CD14-positive monocyte (primary cell): ENCODE results near the gene OPN4. TPM values are rescaled to one million over a fixed set of nuclear protein-coding genes. Genes with fewer than 3 reads are reported as not detected.

Experiments
- DNase-seq, 3 donors: peaks; one replicate each; pipeline ENCODE4 v3.0.0-alpha.2; 2011 to 2022
- H2AFZ ChIP-seq: 2 replicates; pipeline ENCODE4 v1.6.0; 2012; ENCODE audit warnings: mild to moderate bottlenecking, low read depth, low read length, inconsistent platforms; ENCODE audit not compliant: insufficient read depth, poor library complexity, severe bottlenecking
- H3K27ac ChIP-seq, 2 donors: 1 replicate in 1 of 2; 2 replicates in 1 of 2; pipeline ENCODE4 v1.5.1; 2012 to 2013; ENCODE audit warnings: low read length in 2 of 2, control low read depth in 1 of 2, inconsistent platforms in 1 of 2, low read depth in 1 of 2, mild to moderate bottlenecking in 1 of 2
- H3K27me3 ChIP-seq, 2 donors: one replicate each; pipeline versions ENCODE4 v1.6.0 to v1.6.1; 2011 to 2013; ENCODE audit warnings: low read length in 2 of 2; ENCODE audit not compliant: control insufficient read depth in 2 of 2, insufficient read depth in 2 of 2
- H3K36me3 ChIP-seq, 2 donors: replicated peaks in 1 of 2; 1 replicate in 1 of 2; 2 replicates in 1 of 2; pipeline versions ENCODE4 v1.5.1 to v1.6.1; 2012 to 2013; ENCODE audit warnings: low read length in 2 of 2, control low read depth in 1 of 2, inconsistent platforms in 1 of 2, mild to moderate bottlenecking in 1 of 2; ENCODE audit not compliant: insufficient read depth in 2 of 2, control insufficient read depth in 1 of 2
- H3K4me1 ChIP-seq, 2 donors: 1 replicate in 1 of 2; 2 replicates in 1 of 2; pipeline versions ENCODE4 v1.5.1 to v1.6.1; 2012 to 2013; ENCODE audit warnings: low read length in 2 of 2, control low read depth in 1 of 2, inconsistent platforms in 1 of 2, mild to moderate bottlenecking in 1 of 2, moderate library complexity in 1 of 2; ENCODE audit not compliant: insufficient read depth in 2 of 2, control insufficient read depth in 1 of 2
- H3K4me2 ChIP-seq: replicated peaks from 2 replicates; pipeline ENCODE3; 2012; ENCODE audit warnings: low read length, moderate library complexity, mild to moderate bottlenecking; ENCODE audit not compliant: poor library complexity, severe bottlenecking; ENCODE audit errors: extremely low read depth
- H3K4me3 ChIP-seq, 3 experiments: fragments of 200-600 bp in 1 of 3; sonication (generic) in 1 of 3; replicated peaks in 1 of 3; 1 replicate in 2 of 3; 2 replicates in 1 of 3; pipeline ENCODE4 v1.5.1; 2011 to 2013; ENCODE audit warnings: low read length in 3 of 3, mild to moderate bottlenecking in 3 of 3, control low read depth in 2 of 3, low read depth in 2 of 3, inconsistent platforms in 1 of 3, moderate library complexity in 1 of 3
- H3K79me2 ChIP-seq: 2 replicates; pipeline ENCODE4 v1.6.0; 2012; ENCODE audit warnings: mild to moderate bottlenecking, control low read depth, inconsistent platforms, low read length, moderate library complexity; ENCODE audit not compliant: insufficient read depth
- H3K9ac ChIP-seq: 2 replicates; pipeline ENCODE4 v1.6.0; 2017; ENCODE audit warnings: low read length, mild to moderate bottlenecking; ENCODE audit not compliant: insufficient read depth, poor library complexity, severe bottlenecking
- H3K9me3 ChIP-seq, 2 donors: replicated peaks in 1 of 2; 1 replicate in 1 of 2; 2 replicates in 1 of 2; pipeline versions ENCODE4 v1.5.1 to v1.6.1; 2012 to 2013; ENCODE audit warnings: low read length in 2 of 2, control low read depth in 1 of 2; ENCODE audit not compliant: control insufficient read depth in 1 of 2, insufficient read depth in 1 of 2
- H4K20me1 ChIP-seq: 2 replicates; pipeline ENCODE4 v1.6.0; 2012; ENCODE audit warnings: mild to moderate bottlenecking, low read length, control low read depth, moderate library complexity; ENCODE audit not compliant: insufficient read depth
- H3K27ac Mint-ChIP-seq, 7 donors: one replicate each; pipeline ENCODE4 v1.8.0; 2020; ENCODE audit warnings: mild to moderate bottlenecking in 7 of 7, mixed read lengths in 7 of 7, moderate library complexity in 6 of 7, inconsistent platforms in 2 of 7
- H3K27me3 Mint-ChIP-seq, 3 donors: one replicate each; pipeline ENCODE4 v1.8.0; 2021 to 2022; ENCODE audit warnings: low read depth in 3 of 3, mild to moderate bottlenecking in 3 of 3, mixed read lengths in 3 of 3, moderate library complexity in 3 of 3, inconsistent platforms in 1 of 3
- H3K36me3 Mint-ChIP-seq, 2 donors: one replicate each; pipeline ENCODE4 v1.8.0; 2020; ENCODE audit warnings: mixed read lengths in 2 of 2, inconsistent platforms in 1 of 2, mild to moderate bottlenecking in 1 of 2
- H3K4me1 Mint-ChIP-seq: one replicate; pipeline ENCODE4 v1.8.0; 2020; ENCODE audit warnings: mild to moderate bottlenecking, mixed read lengths
- H3K4me3 Mint-ChIP-seq, 2 donors: one replicate each; pipeline ENCODE4 v1.8.0; 2020; ENCODE audit warnings: mild to moderate bottlenecking in 2 of 2, mixed read lengths in 2 of 2, moderate library complexity in 1 of 2
- H3K9me3 Mint-ChIP-seq, 7 donors: one replicate each; pipeline ENCODE4 v1.8.0; 2020 to 2022; ENCODE audit warnings: mixed read lengths in 7 of 7, mild to moderate bottlenecking in 6 of 7, moderate library complexity in 6 of 7, inconsistent platforms in 2 of 7
- WGBS: methylation state at CpG from one replicate; pipeline ENCODE4 v1.1.5; 2013; ENCODE audit warnings: missing lambda C conversion rate; ENCODE audit not compliant: insufficient coverage; 5-methylcytosine and 5-hydroxymethylcytosine counted together
- intact Hi-C, 2 donors: fragments of 100-400 bp; cut with micrococcal nuclease; formaldehyde crosslinking; loops; one replicate each; pipeline versions ENCODE4 v1.15.0 to v1.15.1; 2023
- polyA plus RNA-seq, 3 donors: library from polyadenylated mRNA; depleted of rRNA in 1 of 3; unstranded in 2 of 3; stranded (reverse) in 1 of 3; fragments of 300-500 nt in 2 of 3; fragments of >200 nt in 1 of 3; fragmentation: Illumina TruSeq in 2 of 3; gene quantifications; 1 replicate in 2 of 3; 2 replicates in 1 of 3; pipeline ENCODE4 v1.2.3, GENCODE V29; 2012 to 2021
- TF ChIP-seq, protein P1 (sequence below): fragments of 200-600 bp; IDR thresholded peaks from one replicate; pipeline ENCODE4 v1.8.0; 2022; ENCODE audit warnings: antibody characterized with exemption, mild to moderate bottlenecking

OPN4 gene
- polyA plus RNA-seq, 3 donors: not detected

- no peak for DNase-seq
- Histone ChIP-seq H2AFZ (no peak overlapping the region), H3K4me2 (no peak overlapping the region), H3K4me3 (no peak overlapping the region), H3K4me1 (no peaks in the 10 kb centered on the region), H3K27me3 (no peaks in the 10 kb centered on the region), H3K79me2 (no peaks in the 10 kb centered on the region), H3K9ac (no peak overlapping the region), H3K9me3 (no peaks in the 10 kb centered on the region), H4K20me1 (no peaks in the 10 kb centered on the region), H3K36me3 (no peaks in the 10 kb centered on the region), H3K27ac (no peak overlapping the region)
- whole genome bisulfite sequencing: 96% methylated on average over 7 of the region's 7 CpGs
- H3K27me3 Mint-ChIP-seq: peaks cover 0 to 9% (median 2%) of the 10 kb centered on the region in 3 donors
- peak overlapping the region in 1 of 2 donors; percentile 13 for H3K4me3 Mint-ChIP-seq
- H3K36me3 Mint-ChIP-seq: no peaks in the 10 kb centered on the region
- intact Hi-C loops: no loop called here
- no peaks in the 10 kb centered on the region for H3K9me3 Mint-ChIP-seq
- no peaks in the 10 kb centered on the region for H3K4me1 Mint-ChIP-seq
- H3K27ac Mint-ChIP-seq: no peak overlapping the region
- TF ChIP-seq, protein P1, sequence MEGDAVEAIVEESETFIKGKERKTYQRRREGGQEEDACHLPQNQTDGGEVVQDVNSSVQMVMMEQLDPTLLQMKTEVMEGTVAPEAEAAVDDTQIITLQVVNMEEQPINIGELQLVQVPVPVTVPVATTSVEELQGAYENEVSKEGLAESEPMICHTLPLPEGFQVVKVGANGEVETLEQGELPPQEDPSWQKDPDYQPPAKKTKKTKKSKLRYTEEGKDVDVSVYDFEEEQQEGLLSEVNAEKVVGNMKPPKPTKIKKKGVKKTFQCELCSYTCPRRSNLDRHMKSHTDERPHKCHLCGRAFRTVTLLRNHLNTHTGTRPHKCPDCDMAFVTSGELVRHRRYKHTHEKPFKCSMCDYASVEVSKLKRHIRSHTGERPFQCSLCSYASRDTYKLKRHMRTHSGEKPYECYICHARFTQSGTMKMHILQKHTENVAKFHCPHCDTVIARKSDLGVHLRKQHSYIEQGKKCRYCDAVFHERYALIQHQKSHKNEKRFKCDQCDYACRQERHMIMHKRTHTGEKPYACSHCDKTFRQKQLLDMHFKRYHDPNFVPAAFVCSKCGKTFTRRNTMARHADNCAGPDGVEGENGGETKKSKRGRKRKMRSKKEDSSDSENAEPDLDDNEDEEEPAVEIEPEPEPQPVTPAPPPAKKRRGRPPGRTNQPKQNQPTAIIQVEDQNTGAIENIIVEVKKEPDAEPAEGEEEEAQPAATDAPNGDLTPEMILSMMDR: no peak
Measured at GRCh38 chr10:86666538-86666937, 12.2 kb downstream of the OPN4 start.

DNA sequence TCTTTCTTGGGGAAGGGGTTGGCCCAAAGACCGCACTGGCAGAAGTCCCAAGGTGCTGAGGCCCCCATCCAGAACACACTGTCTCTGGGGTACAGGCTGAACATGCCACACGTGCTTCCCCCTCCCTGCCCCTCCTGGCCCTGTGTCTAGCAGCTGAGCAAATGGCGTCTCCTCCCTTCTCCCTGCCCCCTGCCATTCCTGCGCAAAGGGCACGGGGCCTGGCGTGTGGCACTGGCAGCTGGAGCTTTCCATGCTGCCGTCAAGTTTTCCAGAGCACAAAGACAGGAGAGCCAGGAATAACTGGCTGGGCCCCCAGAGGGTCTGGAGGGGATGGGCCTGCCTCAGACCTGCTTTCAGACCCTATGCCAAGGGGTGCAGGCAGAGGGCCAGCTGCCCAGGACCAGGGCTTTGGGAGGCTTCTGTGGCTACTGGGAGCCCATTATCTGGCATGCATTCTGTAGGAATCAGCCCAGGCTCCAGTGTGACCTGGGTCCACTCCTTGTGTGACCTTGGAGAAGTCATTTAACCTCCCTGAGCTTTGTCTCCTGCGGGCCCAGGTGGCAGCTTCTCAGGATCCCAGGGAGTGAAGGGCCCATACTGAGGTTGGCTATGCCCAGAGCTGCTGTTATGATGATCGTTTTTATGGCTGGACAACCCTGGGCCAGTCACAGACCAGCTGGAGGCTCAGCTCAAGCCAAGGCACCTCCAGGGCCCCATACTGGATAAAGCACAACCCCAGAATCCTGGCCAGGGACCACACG is 13.3 kb downstream of the OPN4 start:
- Histone ChIP-seq H3K27ac (no peak overlapping the region), H3K4me3 (no peak overlapping the region), H2AFZ (no peak overlapping the region), H3K9ac (no peak overlapping the region), H3K4me2 (no peak overlapping the region), H3K4me1 (no peaks in the 10 kb centered on the region), H4K20me1 (no peaks in the 10 kb centered on the region), H3K36me3 (no peaks in the 10 kb centered on the region), H3K9me3 (no peaks in the 10 kb centered on the region), H3K79me2 (no peaks in the 10 kb centered on the region), H3K27me3 (no peaks in the 10 kb centered on the region)
- H3K4me1 Mint-ChIP-seq: no peaks in the 10 kb centered on the region
- no peak overlapping the region for H3K27ac Mint-ChIP-seq
- DNase-seq: no peak
- intact Hi-C loops: no loop called here
- TF ChIP-seq, protein P1: no peak
- H3K36me3 Mint-ChIP-seq: no peaks in the 10 kb centered on the region
- no peak overlapping the region for H3K4me3 Mint-ChIP-seq
- WGBS: 99% methylated on average over 8 of the region's 10 CpGs
- no peaks in the 10 kb centered on the region for H3K9me3 Mint-ChIP-seq
- peaks cover 0 to 8% (median 2%) of the 10 kb centered on the region in 3 donors for H3K27me3 Mint-ChIP-seq
